Measurements from ENCODE around the gene ZNF710. TPM values are rescaled to one million over a fixed set of nuclear protein-coding genes. Genes with fewer than 3 reads are reported as not detected.
A peak's percentile ranks its signal among the peaks of the same experiment; 100 is the strongest.

ZNF710 gene
- total and polyA plus RNA-seq, 2 donors (not counting 3 experiments of a cell fraction or from before 2014, with no cell fraction given), result 8.9 to 32.4 TPM

- CTCF ChIA-PET, result interaction anchor here (1.7 kb wide), 1 partner anchor 33 kb away, joined by 5 read pairs; no protein-coding TSS in a partner anchor
- intact Hi-C loops (cut with micrococcal nuclease), result no loop called here
- no peaks in the 10 kb centered on the region for H3K27me3 ChIP-seq (ENCODE audit: control insufficient read depth in 2 of 2, insufficient read depth in 2 of 2, low read length in 2 of 2)
- dilution Hi-C loops (cut with MboI; ENCODE audit: extremely low pct_ligation_motif_present, low sequenced_read_pairs), result no loop called here
- DNase-seq (ENCODE audit: low read depth, low spot score), result no peak
- H3K79me2 ChIP-seq (ENCODE audit: control insufficient read depth, insufficient read depth, low read length), result peaks cover 7% of the 10 kb centered on the region
- H3K9ac ChIP-seq (replicated peaks; ENCODE audit: extremely low read depth, insufficient read depth, low read length), result no peak overlapping the region
- no TSS peak for BruUV-seq (replicated peaks)
- no peak for TF ChIP-seq POLR2AphosphoS5 (IDR thresholded peaks at IDR 0.05; ENCODE audit: insufficient read depth, low read depth, low read length)
- TF ChIP-seq GATA2 (IDR thresholded peaks at IDR 0.05; ENCODE audit: insufficient read depth, insufficient read length, low read depth, low read length), result no peak
- TF ChIP-seq MAX (IDR thresholded peaks at IDR 0.05; ENCODE audit: insufficient read depth, insufficient read length), result no peak
- peaks cover 0 to 8% of the 10 kb centered on the region in 2 experiments for H3K36me3 ChIP-seq (ENCODE audit: control insufficient read depth in 2 of 2, extremely low read depth in 1 of 2, insufficient read depth in 2 of 2, low read length in 2 of 2)
- H4K20me1 ChIP-seq (replicated peaks; ENCODE audit: control insufficient read depth, extremely low read depth, insufficient read depth, low read length), result no peaks in the 10 kb centered on the region
- POLR2A ChIA-PET, result no interaction called here
- H3K27ac ChIP-seq (ENCODE audit: insufficient read depth, low read depth, low read length), result no peak overlapping the region
- H3K4me3 ChIP-seq (replicated peaks in 1 of 3; ENCODE audit: insufficient read depth in 1 of 3, low read depth in 1 of 3, low read length in 3 of 3), result no peak overlapping the region
- no peaks in the 10 kb centered on the region for H3K9me3 ChIP-seq (replicated peaks; ENCODE audit: control insufficient read depth, insufficient read depth, low read length)
- no peak for FAIRE-seq
- no peak overlapping the region for H2AFZ ChIP-seq (ENCODE audit: low read depth, low read length)
- no peaks in the 10 kb centered on the region for H3K9me1 ChIP-seq (replicated peaks; ENCODE audit: control insufficient read depth, extremely low read depth, insufficient read depth, low read length)
- H3K4me1 ChIP-seq (ENCODE audit: control insufficient read depth, extremely low read depth, insufficient read depth, low read length), result peaks cover 23% of the 10 kb centered on the region
- H3K4me2 ChIP-seq (ENCODE audit: insufficient read depth, low read length), result no peak overlapping the region
These were observed 66.2 kb downstream of the ZNF710 start for GRCh38 chr15:90067181-90067952.

GRCh38 chr15:90067953-90068606 lies 67.0 kb downstream of the ZNF710 start:
- H3K9me1 ChIP-seq (replicated peaks; ENCODE audit: control insufficient read depth, extremely low read depth, insufficient read depth, low read length), result no peaks in the 10 kb centered on the region
- no peaks in the 10 kb centered on the region for H4K20me1 ChIP-seq (replicated peaks; ENCODE audit: control insufficient read depth, extremely low read depth, insufficient read depth, low read length)
- peaks cover 7% of the 10 kb centered on the region for H3K79me2 ChIP-seq (ENCODE audit: control insufficient read depth, insufficient read depth, low read length)
- BruUV-seq (replicated peaks), result TSS peak; percentile 19
- DNase-seq (ENCODE audit: low read depth, low spot score), result no peak
- H3K4me3 ChIP-seq (replicated peaks in 1 of 3; ENCODE audit: insufficient read depth in 1 of 3, low read depth in 1 of 3, low read length in 3 of 3), result no peak overlapping the region
- H2AFZ ChIP-seq (ENCODE audit: low read depth, low read length), result no peak overlapping the region
- intact Hi-C loops (cut with micrococcal nuclease) (no loop called here), dilution Hi-C loops (cut with MboI; ENCODE audit: extremely low pct_ligation_motif_present, low sequenced_read_pairs) (no loop called here)
- H3K9me3 ChIP-seq (replicated peaks; ENCODE audit: control insufficient read depth, insufficient read depth, low read length), result no peaks in the 10 kb centered on the region
- no peaks in the 10 kb centered on the region for H3K27me3 ChIP-seq (ENCODE audit: control insufficient read depth in 2 of 2, insufficient read depth in 2 of 2, low read length in 2 of 2)
- no peak overlapping the region for H3K4me2 ChIP-seq (ENCODE audit: insufficient read depth, low read length)
- peaks cover 23% of the 10 kb centered on the region for H3K4me1 ChIP-seq (ENCODE audit: control insufficient read depth, extremely low read depth, insufficient read depth, low read length)
- ChIA-PET POLR2A (no interaction called here), CTCF (interaction anchor here (1.1 to 1.7 kb wide), 2 partner anchors 33 to 170 kb away, joined by 3 to 5 read pairs; no protein-coding TSS in a partner anchor)
- no peak for FAIRE-seq
- TF ChIP-seq GATA2 (IDR thresholded peaks at IDR 0.05; ENCODE audit: insufficient read depth, insufficient read length, low read depth, low read length) (no peak), JUN (IDR thresholded peaks at IDR 0.05; ENCODE audit: borderline replicate concordance, insufficient read depth, insufficient read length, low read depth) (no peak), POLR2AphosphoS5 (IDR thresholded peaks at IDR 0.05; ENCODE audit: insufficient read depth, low read depth, low read length) (no peak), POLR2A (IDR thresholded peaks at IDR 0.05; ENCODE audit: low read depth, low read length) (no peak), FOS (IDR thresholded peaks at IDR 0.05; ENCODE audit: borderline replicate concordance, insufficient read depth, low read length) (no peak), MYC (IDR thresholded peaks at IDR 0.05; ENCODE audit: low read depth, low read length) (no peak), CTCF (IDR thresholded peaks at IDR 0.05; ENCODE audit: extremely low read depth in 1 of 2, insufficient read depth in 1 of 2, low read depth in 1 of 2, low read length in 2 of 2) (no peak), MAX (IDR thresholded peaks at IDR 0.05; ENCODE audit: insufficient read depth, insufficient read length) (no peak), EZH2 (IDR thresholded peaks at IDR 0.05; ENCODE audit: borderline replicate concordance, low read depth, low read length, severe bottlenecking) (no peak)
- no peak overlapping the region for H3K27ac ChIP-seq (ENCODE audit: insufficient read depth, low read depth, low read length)
- H3K36me3 ChIP-seq (ENCODE audit: control insufficient read depth in 2 of 2, extremely low read depth in 1 of 2, insufficient read depth in 2 of 2, low read length in 2 of 2), result peaks cover 2 to 11% of the 10 kb centered on the region in 2 experiments
- no peak overlapping the region for H3K9ac ChIP-seq (replicated peaks; ENCODE audit: extremely low read depth, insufficient read depth, low read length)
